ENCODE data around the gene OTUD3.
"Not testable (repeated sequence)": the region's sequence is repeated elsewhere in the genome, so short reads cannot be mapped to it uniquely, and the experiment has no call there.

The OTUD3 gene

GRCh38 chr1:19921310-19921709 is 39.1 kb downstream of the OTUD3 start:
- no peak for DNase-seq

- DNase-seq = no peak
Observed at GRCh38 chr1:19922015-19922688, 40.0 kb downstream of the OTUD3 start.

GRCh38 chr1:19923137-19923952 is 41.1 kb downstream of the OTUD3 start, which contains the start of gene PLA2G2E:
Gene PLA2G2E, minus strand, starts transcription at chr1:19923617. Its CDS starts 58 bp downstream, at chr1:19923559.
- DNase-seq = no peak

GRCh38 chr1:19923953-19924346 is 41.8 kb downstream of the OTUD3 start:
- DNase-seq = no peak

GRCh38 chr1:19925342-19926070 is 43.3 kb downstream of the OTUD3 start:
- no peak for DNase-seq

- DNase-seq = no peak
Observed at GRCh38 chr1:19926296-19927129, 44.3 kb downstream of the OTUD3 start.

- not testable (repeated sequence) for DNase-seq
Observed at GRCh38 chr1:19927130-19927421, 44.9 kb downstream of the OTUD3 start.

DNA sequence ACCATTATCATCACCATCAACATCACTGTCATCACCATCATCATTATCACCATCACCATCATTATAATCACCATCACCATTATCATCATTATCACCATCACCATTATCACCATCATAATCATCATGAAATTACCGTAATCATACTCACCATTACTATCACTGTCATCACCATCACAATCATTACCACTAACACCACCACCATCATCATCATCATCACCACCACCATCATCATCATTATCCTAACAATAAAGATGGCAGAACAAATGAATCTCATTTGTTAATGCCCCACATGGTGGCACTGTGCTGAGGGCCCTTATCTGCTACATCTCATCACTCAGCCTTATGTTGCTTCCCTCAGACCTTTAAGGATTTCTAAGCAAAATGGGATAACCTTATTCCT is 50.7 kb downstream of the OTUD3 start:
- DNase-seq = no peak

DNA sequence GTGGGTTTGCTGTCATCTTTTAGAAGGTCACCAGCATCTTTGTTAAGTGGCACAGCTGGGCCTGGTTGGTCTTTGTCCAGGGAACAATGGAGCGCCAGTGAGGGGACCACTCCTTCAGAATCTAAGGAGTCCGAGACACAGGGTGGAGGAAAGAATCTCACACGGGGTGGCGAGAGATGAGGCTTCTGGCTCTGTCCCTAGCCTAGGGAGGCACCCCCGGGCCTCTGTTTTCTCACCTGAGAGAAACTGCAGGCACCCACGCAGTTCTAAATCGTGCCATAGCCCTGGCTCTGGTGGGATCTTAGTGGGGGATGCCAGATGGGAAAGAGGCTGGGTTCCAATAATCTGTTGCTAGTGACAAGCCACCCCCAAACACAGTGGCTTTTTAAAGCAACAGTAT is 52.1 kb downstream of the OTUD3 start:
- no peak for DNase-seq

- no peak for DNase-seq
Observed at GRCh38 chr1:19936061-19936750, 54.0 kb downstream of the OTUD3 start.

DNA sequence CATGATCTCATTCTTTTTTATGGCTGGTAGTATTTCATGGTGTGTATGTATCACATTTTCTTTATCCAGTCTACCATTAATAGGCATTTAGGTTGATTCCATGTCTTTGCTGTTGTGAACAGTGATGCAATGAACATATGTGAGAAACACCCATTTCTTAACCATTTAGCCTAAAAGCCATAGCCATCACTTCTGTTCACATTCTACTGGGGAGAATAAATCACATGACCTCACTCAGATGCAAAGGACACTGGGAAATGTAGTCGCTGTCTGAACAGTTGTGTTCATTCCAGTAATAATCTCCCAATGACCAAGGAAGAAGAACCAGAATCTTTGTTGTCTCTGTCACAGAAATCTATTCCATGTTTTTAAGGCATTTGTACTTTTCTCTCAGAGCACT is 56.3 kb downstream of the OTUD3 start:
- DNase-seq = no peak

- DNase-seq = no peak
Observed at GRCh38 chr1:19940486-19941205, 58.5 kb downstream of the OTUD3 start.

DNA sequence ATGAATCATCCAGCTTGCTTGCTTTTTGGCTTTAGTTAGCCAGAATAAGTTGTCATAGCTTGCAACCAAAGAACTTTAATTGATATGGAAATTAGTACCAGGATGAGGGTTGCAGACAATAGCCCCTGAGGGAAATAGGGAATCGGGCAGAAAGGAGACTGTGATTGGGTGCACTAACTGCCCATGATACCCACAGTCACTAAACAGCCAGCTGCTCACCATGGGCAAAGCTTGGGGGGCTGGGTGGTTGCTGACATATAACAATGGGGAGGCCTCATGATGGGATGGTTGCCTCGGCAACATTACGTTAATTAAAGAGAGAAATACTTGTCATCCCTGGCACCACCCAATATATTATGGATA is 59.0 kb downstream of the OTUD3 start:
- no peak for DNase-seq

DNA sequence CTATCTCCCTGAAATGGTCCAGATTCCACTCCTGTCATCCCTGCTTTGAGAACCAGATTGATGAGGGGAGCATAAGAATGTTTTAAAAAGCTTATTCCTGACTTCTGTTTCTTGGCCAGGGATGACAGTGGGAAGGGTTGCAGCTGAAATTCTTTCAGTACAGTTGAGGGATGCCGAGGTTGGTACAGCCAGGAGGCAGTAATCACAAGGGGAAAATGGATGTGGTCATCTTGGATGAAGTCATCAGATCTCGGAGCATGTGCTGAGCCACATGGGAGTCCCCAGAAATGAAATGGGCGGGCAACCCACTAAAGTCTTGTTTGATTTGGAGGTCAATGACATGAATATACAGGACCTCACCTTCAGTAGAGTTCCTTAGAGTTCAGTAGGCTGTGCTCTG is 59.9 kb downstream of the OTUD3 start:
- no peak for DNase-seq

DNA sequence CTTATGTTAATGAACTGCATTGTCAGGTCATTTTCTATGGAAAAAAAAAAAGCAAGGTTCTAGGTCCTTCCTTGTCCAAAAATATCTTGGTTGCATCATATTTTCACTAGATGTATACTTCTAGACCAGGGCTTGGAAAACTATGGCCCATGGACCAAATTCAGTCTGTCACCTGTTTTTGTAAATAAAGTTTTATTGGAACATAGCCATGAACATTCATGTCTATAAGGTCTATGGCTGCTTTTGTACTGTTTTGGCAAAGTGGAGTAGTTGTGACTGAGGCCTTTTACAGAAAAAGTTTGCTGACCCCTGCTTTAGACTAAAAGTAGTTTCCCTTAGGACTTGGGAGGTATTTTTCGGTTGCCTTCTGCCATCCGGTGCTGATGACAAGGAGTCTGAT is 60.5 kb downstream of the OTUD3 start:
- no peak for DNase-seq

GRCh38 chr1:19945914-19946313 is 63.7 kb downstream of the OTUD3 start:
- no peak for DNase-seq

DNA sequence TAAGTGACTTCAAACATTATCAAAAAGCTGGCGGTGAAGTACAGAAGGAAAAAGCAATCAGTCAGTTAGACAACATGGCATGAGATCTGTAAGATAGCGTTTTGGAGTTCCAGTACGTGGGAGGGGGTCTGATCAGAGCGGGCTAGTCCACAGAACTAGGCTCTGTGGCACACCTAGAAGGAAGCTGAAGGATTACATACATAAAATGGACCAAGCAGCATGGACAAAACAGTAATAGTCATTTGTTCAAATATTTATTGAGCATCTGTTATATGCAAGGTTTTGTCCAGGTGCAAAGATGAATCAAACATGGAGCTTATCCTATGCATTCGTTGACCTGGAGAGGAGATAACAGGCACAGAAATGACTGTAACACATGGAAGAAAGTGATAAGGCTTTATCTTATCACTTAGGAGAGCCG is 64.1 kb downstream of the OTUD3 start:
- no peak for DNase-seq

DNA sequence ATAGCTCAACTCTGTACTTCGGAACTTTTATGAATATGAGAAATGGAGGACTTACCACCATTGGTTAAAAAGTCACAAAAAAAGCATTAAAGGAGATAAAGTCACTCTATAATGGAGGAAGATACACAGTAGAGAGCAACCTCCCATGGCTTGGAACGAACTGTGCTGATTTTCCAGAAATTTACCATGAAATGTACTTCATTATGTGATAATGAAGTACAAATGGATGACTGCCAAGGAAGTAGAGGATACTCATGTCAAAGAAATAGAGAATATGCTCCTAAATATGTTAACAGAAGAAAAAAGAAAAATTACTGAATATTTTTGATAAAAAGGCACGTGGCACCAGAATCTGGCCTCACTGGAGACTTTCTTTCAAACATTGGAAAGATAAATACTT is 64.8 kb downstream of the OTUD3 start:
- no peak for DNase-seq

DNA sequence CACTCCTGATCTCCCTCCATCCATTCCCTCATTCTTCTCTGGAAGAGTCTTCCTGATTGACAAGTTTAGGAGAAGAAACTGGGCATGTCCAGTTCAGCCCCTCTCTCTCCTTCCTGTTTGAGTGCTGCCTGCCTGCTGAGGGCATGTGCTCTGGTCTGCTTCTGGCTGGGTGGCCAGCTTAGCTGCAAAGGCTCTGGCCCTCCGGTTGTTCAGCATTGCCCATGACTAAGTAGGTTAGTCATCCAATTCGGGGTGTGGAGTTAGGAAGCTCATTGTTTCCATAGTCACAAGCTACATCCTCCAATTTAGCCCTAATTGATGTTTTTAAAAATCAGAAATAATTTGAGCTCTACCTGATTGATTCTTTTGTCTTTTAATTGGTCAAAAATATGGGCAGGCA is 66.8 kb downstream of the OTUD3 start:
- no peak for DNase-seq

DNA sequence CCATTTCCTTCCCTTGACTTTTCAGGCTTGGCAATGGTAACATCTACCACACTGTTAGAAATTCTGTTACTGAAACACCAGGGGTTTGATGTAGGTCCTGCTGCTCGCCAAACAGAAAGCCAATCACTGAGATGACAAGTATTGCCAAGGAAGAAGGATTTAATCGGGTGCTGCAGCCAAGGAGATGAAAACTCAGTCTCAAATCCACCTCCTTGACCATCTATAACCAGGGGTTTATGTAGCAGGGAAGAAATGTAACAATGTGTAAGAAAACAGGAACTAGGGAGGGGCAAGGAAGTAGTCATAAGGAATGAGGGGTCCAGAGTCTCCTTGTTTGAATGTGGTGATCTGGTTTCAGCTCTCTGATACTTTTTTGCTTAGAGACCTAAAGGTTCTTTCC is 71.9 kb downstream of the OTUD3 start:
- no peak for DNase-seq

DNA sequence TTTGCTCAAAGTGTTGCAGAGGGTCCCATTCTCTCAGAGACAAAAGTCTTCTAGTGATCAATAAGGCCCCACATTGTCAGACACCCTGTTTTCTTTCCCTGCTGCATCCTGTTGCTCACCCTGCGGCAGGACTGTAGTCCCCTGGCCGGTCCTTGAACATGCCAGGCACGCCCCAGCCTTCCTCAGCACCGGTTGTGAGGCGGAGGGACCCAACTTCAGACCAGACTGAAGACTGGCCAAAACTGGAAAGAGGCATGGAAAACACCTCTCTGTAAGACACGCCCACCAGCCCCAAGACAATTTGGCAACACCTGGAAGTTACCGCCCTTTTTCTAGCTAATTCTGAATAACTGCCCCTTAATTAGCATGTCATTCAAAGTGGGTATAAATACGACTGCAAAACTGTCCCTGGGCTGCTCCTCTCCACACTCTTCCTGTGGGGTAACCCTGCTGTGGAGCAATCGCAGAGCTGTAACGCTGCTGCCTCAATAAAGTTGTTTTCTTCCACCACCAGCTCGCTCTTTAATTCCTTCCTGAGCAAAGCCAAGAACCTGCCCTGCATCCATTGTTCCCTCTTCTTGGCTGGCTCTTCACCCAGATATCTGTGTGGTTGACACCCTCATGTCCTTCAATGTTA is 73.5 kb downstream of the OTUD3 start:
- no peak for DNase-seq
